Neuronal stem cell (in vitro differentiated cells): Measurements from ENCODE around the gene GNRH2.
"Not testable (repeated sequence)": the region's sequence is repeated elsewhere in the genome, so short reads cannot be mapped to it uniquely, and the experiment has no call there.

Experiments used
- DNase-seq: peaks from one replicate; pipeline ENCODE4 v3.0.0-alpha.2; 2013; ENCODE audit warnings: low spot score
- H2AFZ ChIP-seq: one replicate; pipeline ENCODE4 v1.6.1; 2013; ENCODE audit warnings: mild to moderate bottlenecking, low read length, inconsistent platforms
- H2AK5ac ChIP-seq: 2 replicates; pipeline ENCODE4 v1.6.1; 2013; ENCODE audit warnings: low read depth, mild to moderate bottlenecking, inconsistent platforms, low read length, moderate library complexity, mixed read lengths
- H2BK120ac ChIP-seq: 2 replicates; pipeline ENCODE4 v1.6.1; 2013; ENCODE audit warnings: low read depth, mild to moderate bottlenecking, inconsistent platforms, low read length, moderate library complexity, mixed read lengths
- H2BK12ac ChIP-seq: one replicate; pipeline ENCODE4 v1.6.1; 2013; ENCODE audit warnings: low read length, inconsistent platforms
- H2BK15ac ChIP-seq: 2 replicates; pipeline ENCODE4 v1.6.1; 2013; ENCODE audit warnings: mild to moderate bottlenecking, low read length, inconsistent platforms, mixed read lengths
- H2BK5ac ChIP-seq: one replicate; pipeline ENCODE4 v1.6.1; 2013; ENCODE audit warnings: inconsistent platforms, mild to moderate bottlenecking, low read length, moderate library complexity
- H3K14ac ChIP-seq: one replicate; pipeline ENCODE4 v1.6.1; 2013; ENCODE audit warnings: low read length, inconsistent platforms
- H3K18ac ChIP-seq: 2 replicates; pipeline ENCODE4 v1.6.1; 2013; ENCODE audit warnings: low read length, inconsistent platforms
- H3K23ac ChIP-seq: 2 replicates; pipeline ENCODE4 v1.6.1; 2013; ENCODE audit warnings: low read depth, mild to moderate bottlenecking, mixed read lengths, low read length, inconsistent platforms; ENCODE audit not compliant: poor library complexity
- H3K27ac ChIP-seq: replicated peaks from 3 replicates; pipeline ENCODE4 v1.5.1; 2013; ENCODE audit warnings: low read length, inconsistent platforms
- H3K27me3 ChIP-seq, 3 experiments: 2 replicates each; pipeline ENCODE4 v1.6.1; 2013; ENCODE audit warnings: low read length in 3 of 3, mild to moderate bottlenecking in 2 of 3, inconsistent platforms in 1 of 3, low read depth in 1 of 3, mixed read lengths in 1 of 3, moderate library complexity in 1 of 3; ENCODE audit not compliant: control insufficient read depth in 3 of 3, insufficient read depth in 3 of 3
- H3K36me3 ChIP-seq, 2 donors: replicated peaks in 1 of 2; 2 replicates each; pipeline ENCODE4 v1.6.1; 2013; ENCODE audit warnings: low read length in 2 of 2; ENCODE audit not compliant: control insufficient read depth in 2 of 2, insufficient read depth in 2 of 2
- H3K4ac ChIP-seq: 2 replicates; pipeline ENCODE4 v1.6.1; 2013; ENCODE audit warnings: inconsistent platforms, mild to moderate bottlenecking, low read length, moderate library complexity
- H3K4me1 ChIP-seq, 2 donors: 1 replicate in 1 of 2; 2 replicates in 1 of 2; pipeline ENCODE4 v1.6.1; 2013; ENCODE audit warnings: low read length in 2 of 2, low read depth in 1 of 2; ENCODE audit not compliant: control insufficient read depth in 2 of 2, insufficient read depth in 1 of 2
- H3K4me2 ChIP-seq: one replicate; pipeline ENCODE4 v1.6.1; 2013; ENCODE audit warnings: mild to moderate bottlenecking, low read length, inconsistent platforms; ENCODE audit not compliant: insufficient read depth, poor library complexity, severe bottlenecking
- H3K4me3 ChIP-seq, 2 donors: 2 replicates each; pipeline ENCODE4 v1.5.1; 2013; ENCODE audit warnings: low read length in 2 of 2, mild to moderate bottlenecking in 2 of 2, inconsistent platforms in 1 of 2, moderate library complexity in 1 of 2
- H3K79me1 ChIP-seq: one replicate; pipeline ENCODE4 v1.6.1; 2013; ENCODE audit warnings: low read depth, mild to moderate bottlenecking, inconsistent platforms, low read length, moderate library complexity
- H3K9ac ChIP-seq: one replicate; pipeline ENCODE4 v1.6.1; 2013; ENCODE audit warnings: mild to moderate bottlenecking, low read depth, low read length, inconsistent platforms; ENCODE audit not compliant: poor library complexity
- H3K9me3 ChIP-seq, 2 donors: replicated peaks in 1 of 2; 2 replicates each; pipeline versions ENCODE3 to v1.6.1; 2013; ENCODE audit warnings: low read length in 2 of 2, mild to moderate bottlenecking in 2 of 2, inconsistent platforms in 1 of 2, low read depth in 1 of 2, mixed read lengths in 1 of 2, moderate library complexity in 1 of 2; ENCODE audit not compliant: control insufficient read depth in 2 of 2, insufficient read depth in 1 of 2
- H4K8ac ChIP-seq: one replicate; pipeline ENCODE4 v1.6.1; 2013; ENCODE audit warnings: low read depth, mild to moderate bottlenecking, inconsistent platforms, low read length, moderate library complexity
- H4K91ac ChIP-seq: one replicate; pipeline ENCODE4 v1.6.1; 2013; ENCODE audit warnings: low read length, low read depth, mild to moderate bottlenecking, inconsistent platforms; ENCODE audit not compliant: poor library complexity
- WGBS, 2 donors: extraction: QIAGEN DNeasy Blood & Tissue Kit; methylation state at CpG; one replicate each; pipeline ENCODE4 v1.1.7; 2013; ENCODE audit warnings: missing lambda C conversion rate in 2 of 2, mixed read lengths in 1 of 2; ENCODE audit not compliant: insufficient read length in 2 of 2, insufficient replicate concordance in 1 of 2; ENCODE audit errors: extremely low coverage in 2 of 2; 5-methylcytosine and 5-hydroxymethylcytosine counted together

GNRH2 gene

GRCh38 chr20:3021777-3022176, 21.6 kb upstream of the GNRH2 start:
- WGBS, 2 donors, result no CpG with 5 or more reads among the region's 5 CpGs
- no peak overlapping the region for H3K18ac ChIP-seq

GRCh38 chr20:3022559-3023490, 20.6 kb upstream of the GNRH2 start:
- not testable (repeated sequence) for H3K18ac ChIP-seq, H2BK15ac ChIP-seq, H3K27ac ChIP-seq, H2AFZ ChIP-seq, H3K9me3 ChIP-seq, H4K8ac ChIP-seq, H3K9ac ChIP-seq, H3K79me1 ChIP-seq, H3K23ac ChIP-seq, H2BK5ac ChIP-seq, H4K91ac ChIP-seq, H3K4me2 ChIP-seq, H3K27me3 ChIP-seq, DNase-seq, H3K4me1 ChIP-seq, H2AK5ac ChIP-seq, H2BK120ac ChIP-seq, H3K14ac ChIP-seq, H2BK12ac ChIP-seq, H3K4ac ChIP-seq
- peaks cover 52 to 78% of the 10 kb centered on the region in 2 donors for H3K36me3 ChIP-seq
- peak overlapping the region in 1 of 2 donors; percentile 30 for H3K4me3 ChIP-seq
- no CpG with 5 or more reads among the region's 20 CpGs for WGBS, 2 donors

More at GRCh38 chr20:3021777-3022176, 21.6 kb upstream of the GNRH2 start:
- H3K4me2 ChIP-seq, result no peak overlapping the region
- H3K9ac ChIP-seq, result no peak overlapping the region
- H4K91ac ChIP-seq, result no peak overlapping the region
- DNase-seq, result no peak
- H2AFZ ChIP-seq, result no peak overlapping the region
- H3K4ac ChIP-seq, result no peak overlapping the region
- H3K79me1 ChIP-seq, result no peaks in the 10 kb centered on the region
- no peak overlapping the region for H2BK5ac ChIP-seq
- H3K9me3 ChIP-seq, result peaks cover 4 to 13% of the 10 kb centered on the region in 2 donors
- no peak overlapping the region for H3K4me3 ChIP-seq
- H3K14ac ChIP-seq, result no peak overlapping the region
- H2BK120ac ChIP-seq, result no peak overlapping the region
- no peaks in the 10 kb centered on the region for H3K27me3 ChIP-seq
- no peak overlapping the region for H4K8ac ChIP-seq
- H2BK12ac ChIP-seq, result no peak overlapping the region
- no peaks in the 10 kb centered on the region for H3K4me1 ChIP-seq
- peaks cover 47 to 78% of the 10 kb centered on the region in 2 donors for H3K36me3 ChIP-seq
- no peak overlapping the region for H2AK5ac ChIP-seq
- H3K27ac ChIP-seq, result no peak overlapping the region
- H2BK15ac ChIP-seq, result no peak overlapping the region
- no peak overlapping the region for H3K23ac ChIP-seq

GRCh38 chr20:3027987-3028386, 15.4 kb upstream of the GNRH2 start:
- Histone ChIP-seq H2BK12ac (no peak overlapping the region), H2BK5ac (no peak overlapping the region), H3K4ac (no peak overlapping the region), H4K8ac (no peak overlapping the region), H3K9me3 (no peaks in the 10 kb centered on the region), H2BK15ac (no peak overlapping the region), H2AK5ac (no peak overlapping the region), H3K27me3 (no peaks in the 10 kb centered on the region), H3K4me3 (no peak overlapping the region), H3K4me2 (no peak overlapping the region), H2BK120ac (no peak overlapping the region), H4K91ac (no peak overlapping the region), H3K23ac (no peak overlapping the region), H3K9ac (no peak overlapping the region), H3K36me3 (peaks cover 51 to 93% of the 10 kb centered on the region in 2 donors), H3K14ac (no peak overlapping the region), H3K4me1 (no peaks in the 10 kb centered on the region), H3K79me1 (no peaks in the 10 kb centered on the region), H2AFZ (no peak overlapping the region), H3K27ac (no peak overlapping the region), H3K18ac (no peak overlapping the region)
- WGBS, 2 donors, result no CpG with 5 or more reads among the region's 2 CpGs
- DNase-seq, result no peak

GRCh38 chr20:3031524-3032147, 11.8 kb upstream of the GNRH2 start:
- no CpG with 5 or more reads among the region's 3 CpGs for WGBS, 2 donors
- Histone ChIP-seq H4K91ac (no peak overlapping the region), H3K36me3 (peaks cover 54 to 90% of the 10 kb centered on the region in 2 donors)

More at GRCh38 chr20:3031524-3032147, 11.8 kb upstream of the GNRH2 start:
- no peak overlapping the region for H3K18ac ChIP-seq
- no peak overlapping the region for H2BK12ac ChIP-seq
- no peak overlapping the region for H3K27ac ChIP-seq
- H4K8ac ChIP-seq, result no peak overlapping the region
- no peak overlapping the region for H3K4me3 ChIP-seq
- no peak overlapping the region for H2AK5ac ChIP-seq
- no peak overlapping the region for H3K4me2 ChIP-seq
- H2BK120ac ChIP-seq, result no peak overlapping the region
- H2BK5ac ChIP-seq, result no peak overlapping the region
- H3K9ac ChIP-seq, result no peak overlapping the region
- DNase-seq, result no peak
- no peak overlapping the region for H2BK15ac ChIP-seq
- no peak overlapping the region for H2AFZ ChIP-seq
- H3K14ac ChIP-seq, result no peak overlapping the region
- no peak overlapping the region for H3K4ac ChIP-seq
- H3K23ac ChIP-seq, result no peak overlapping the region
- H3K79me1 ChIP-seq, result no peaks in the 10 kb centered on the region
- H3K9me3 ChIP-seq, result peaks cover 0 to 2% of the 10 kb centered on the region in 2 donors
- H3K27me3 ChIP-seq, result no peaks in the 10 kb centered on the region
- H3K4me1 ChIP-seq, result no peaks in the 10 kb centered on the region
